ENCODE data around the gene PRTN3.

- no peak for TF ChIP-seq CTCF (IDR thresholded peaks at IDR 0.05)
- no peak for TF ChIP-seq POLR2A (IDR thresholded peaks at IDR 0.05)
- TF ChIP-seq EP300 (IDR thresholded peaks at IDR 0.05): no peak
- TF ChIP-seq POLR2AphosphoS5 (IDR thresholded peaks at IDR 0.05): no peak
These were observed 50.0 kb downstream of the PRTN3 start for GRCh38 chr19:890831-891230.

Measured in suprapubic skin (tissue), 4 donors.